SHP77 (cell line): Measurements from ENCODE around the gene CES4A.
"Not testable (repeated sequence)": the region's sequence is repeated elsewhere in the genome, so short reads cannot be mapped to it uniquely, and the experiment has no call there.

Source experiments
- DNase-seq, 2 experiments: peaks; one replicate each; lab custom pipeline; 2025; lab: John Stamatoyannopoulos, UW

Gene CES4A

DNA sequence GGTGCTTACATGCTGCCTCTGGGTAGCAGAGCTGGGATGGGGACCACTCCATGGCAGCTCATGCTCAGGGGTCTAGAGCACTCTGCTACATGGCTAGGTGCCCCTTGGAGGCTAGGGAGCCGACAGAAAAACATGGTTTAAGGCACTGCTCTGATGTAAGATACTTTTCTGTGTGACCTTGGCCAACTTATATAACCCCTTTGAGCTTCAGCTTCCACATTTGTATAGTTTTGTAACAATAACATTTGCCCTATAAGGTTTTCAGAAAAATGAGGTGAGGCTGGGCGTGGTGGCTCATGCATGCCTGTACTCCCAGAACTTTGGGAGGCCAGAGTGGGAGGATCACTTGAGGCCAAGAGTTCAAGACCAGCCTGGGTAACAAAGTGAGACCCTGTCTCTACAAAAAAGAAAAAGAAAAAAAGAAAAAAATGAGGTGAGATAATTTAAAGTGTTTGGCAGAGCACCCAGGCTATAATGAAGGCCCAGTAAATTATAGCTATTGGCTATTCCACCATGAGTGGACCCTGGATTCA lies 3.2 kb downstream of the CES4A start:
- no peak for DNase-seq

GRCh38 chr16:66993558-66993957 lies 5.2 kb downstream of the CES4A start:
- DNase-seq = not testable (repeated sequence)

DNA sequence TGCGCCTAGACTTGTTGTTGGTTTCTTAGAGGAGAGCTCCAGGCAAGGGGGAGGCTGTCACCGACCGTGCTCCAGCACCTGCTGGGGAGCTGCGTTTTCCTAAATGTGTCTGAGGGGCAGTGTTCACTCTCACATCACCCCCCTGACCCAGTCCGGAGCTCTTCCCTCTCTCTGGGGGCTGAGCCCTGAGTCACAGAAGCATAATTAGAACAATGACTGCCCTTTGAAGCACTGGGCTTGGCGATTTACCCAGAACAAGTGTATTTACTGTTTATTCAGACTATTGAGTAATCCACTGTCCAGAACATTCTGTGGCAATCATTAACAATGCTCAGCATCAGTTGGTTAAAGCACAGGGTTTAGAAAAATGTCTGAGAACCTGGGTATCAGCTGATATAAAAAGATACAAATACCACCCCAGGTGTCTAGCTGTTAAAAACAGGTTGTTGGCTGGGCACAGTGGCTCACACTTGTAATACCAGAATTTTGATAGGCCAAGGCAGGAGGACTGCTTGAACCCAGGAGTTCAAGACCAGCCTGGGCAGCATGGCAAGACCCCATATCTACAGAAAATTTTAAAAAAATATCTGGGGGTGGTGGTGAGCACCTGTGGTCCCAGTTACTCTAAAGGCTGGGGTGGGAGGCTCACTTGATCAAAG lies 8.1 kb downstream of the CES4A start:
- no peak for DNase-seq

GRCh38 chr16:66996983-66997358 lies 8.6 kb downstream of the CES4A start:
- DNase-seq = no peak

DNA sequence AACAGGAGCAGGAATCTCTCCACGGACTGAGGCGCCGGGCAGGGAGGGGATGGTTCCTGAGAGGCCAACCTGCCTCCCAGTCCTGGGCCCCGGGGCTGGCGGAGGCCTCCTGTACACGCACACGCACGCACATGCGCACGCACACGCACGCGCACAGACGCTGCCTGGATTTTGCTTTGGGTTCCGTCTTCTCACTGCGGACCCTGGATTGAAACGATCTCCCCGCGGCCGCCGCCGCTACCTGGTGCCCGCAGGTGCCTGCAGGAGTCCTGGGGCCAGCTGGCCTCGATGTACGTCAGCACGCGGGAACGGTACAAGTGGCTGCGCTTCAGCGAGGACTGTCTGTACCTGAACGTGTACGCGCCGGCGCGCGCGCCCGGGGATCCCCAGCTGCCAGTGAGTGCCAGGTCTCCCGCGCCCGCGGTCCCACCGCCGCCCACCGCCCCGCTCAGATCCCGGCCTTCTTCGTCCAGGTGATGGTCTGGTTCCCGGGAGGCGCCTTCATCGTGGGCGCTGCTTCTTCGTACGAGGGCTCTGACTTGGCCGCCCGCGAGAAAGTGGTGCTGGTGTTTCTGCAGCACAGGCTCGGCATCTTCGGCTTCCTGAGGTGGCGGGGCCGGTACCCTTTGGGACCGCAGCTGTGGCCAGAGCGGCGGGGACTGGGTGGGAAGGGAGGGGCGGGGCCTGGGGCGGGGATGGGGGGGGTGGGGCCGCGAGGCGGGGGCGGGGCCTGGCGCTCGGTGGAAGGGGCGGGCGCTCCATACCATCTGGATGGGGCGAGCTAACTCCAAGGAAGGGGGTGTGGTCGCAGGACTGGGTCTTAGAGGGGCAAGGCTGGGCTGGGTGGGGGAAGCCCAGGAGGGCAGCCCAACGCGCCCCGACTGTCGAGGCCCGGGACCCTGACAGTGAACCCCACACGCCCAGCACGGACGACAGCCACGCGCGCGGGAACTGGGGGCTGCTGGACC lies 12.3 kb downstream of the CES4A start:
- DNase-seq = peak; percentile 59 to 64

DNA sequence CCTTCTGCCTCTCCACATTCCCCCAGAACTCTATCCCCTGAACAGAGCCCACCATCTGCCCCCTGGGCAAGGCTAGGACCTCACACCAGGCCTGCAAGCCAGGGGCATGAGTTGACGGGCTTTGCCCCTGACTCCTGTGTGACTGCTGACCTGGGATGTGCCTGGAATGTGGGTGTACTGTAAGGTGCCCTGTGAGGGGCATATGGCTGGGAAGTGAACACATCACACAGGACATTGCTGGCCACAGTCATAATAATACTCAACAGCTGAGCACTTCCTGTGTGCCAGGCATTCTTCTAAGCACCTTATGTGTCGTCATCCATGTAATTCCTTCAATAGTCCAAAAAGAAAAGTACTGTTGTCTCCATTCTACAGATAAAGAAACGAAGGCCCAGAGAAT lies 13.3 kb downstream of the CES4A start:
- no peak for DNase-seq

GRCh38 chr16:67006930-67007658 lies 18.7 kb downstream of the CES4A start:
- no peak for DNase-seq

DNA sequence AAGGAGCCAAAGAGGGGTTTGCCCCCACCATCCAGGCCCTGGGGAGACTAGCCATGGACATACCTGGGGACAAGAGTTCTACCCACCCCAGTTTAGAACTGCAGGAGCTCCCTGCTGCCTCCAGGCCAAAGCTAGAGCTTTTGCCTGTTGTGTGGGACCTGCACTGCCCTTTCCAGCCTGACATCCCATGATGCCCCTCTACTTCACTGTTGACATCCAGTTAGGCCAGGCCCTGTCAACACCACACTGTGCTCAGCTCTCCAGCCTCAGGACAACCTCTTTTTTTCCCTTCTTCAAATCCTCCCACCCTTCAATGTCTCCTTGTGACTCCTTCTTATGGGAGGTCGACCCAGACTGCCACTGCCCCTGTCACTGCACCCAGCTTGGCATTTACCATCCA lies 20.8 kb downstream of the CES4A start:
- no peak for DNase-seq

DNA sequence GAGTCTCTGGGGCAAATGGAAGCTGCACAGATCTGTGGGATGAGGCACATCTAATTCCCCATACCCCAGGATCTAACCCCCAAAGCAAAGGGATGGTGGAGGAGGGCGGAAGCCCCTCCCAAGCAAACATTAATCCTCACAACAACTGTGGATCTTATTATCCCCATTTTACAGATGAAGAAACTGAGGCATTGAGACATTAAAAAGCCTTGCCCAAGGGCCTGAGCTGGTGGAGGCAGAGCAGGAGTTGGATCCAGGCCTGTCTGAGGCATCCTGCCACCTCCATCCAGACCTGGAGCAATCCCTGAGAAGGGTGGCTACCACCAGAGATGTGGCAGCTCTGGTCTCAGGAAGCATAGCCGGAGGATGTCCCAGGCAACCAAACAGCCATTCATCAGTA lies 22.9 kb downstream of the CES4A start:
- DNase-seq = no peak

- peak; percentile 32 to 38 for DNase-seq
These were observed 24.9 kb downstream of the CES4A start for GRCh38 chr16:67013233-67013822.

DNA sequence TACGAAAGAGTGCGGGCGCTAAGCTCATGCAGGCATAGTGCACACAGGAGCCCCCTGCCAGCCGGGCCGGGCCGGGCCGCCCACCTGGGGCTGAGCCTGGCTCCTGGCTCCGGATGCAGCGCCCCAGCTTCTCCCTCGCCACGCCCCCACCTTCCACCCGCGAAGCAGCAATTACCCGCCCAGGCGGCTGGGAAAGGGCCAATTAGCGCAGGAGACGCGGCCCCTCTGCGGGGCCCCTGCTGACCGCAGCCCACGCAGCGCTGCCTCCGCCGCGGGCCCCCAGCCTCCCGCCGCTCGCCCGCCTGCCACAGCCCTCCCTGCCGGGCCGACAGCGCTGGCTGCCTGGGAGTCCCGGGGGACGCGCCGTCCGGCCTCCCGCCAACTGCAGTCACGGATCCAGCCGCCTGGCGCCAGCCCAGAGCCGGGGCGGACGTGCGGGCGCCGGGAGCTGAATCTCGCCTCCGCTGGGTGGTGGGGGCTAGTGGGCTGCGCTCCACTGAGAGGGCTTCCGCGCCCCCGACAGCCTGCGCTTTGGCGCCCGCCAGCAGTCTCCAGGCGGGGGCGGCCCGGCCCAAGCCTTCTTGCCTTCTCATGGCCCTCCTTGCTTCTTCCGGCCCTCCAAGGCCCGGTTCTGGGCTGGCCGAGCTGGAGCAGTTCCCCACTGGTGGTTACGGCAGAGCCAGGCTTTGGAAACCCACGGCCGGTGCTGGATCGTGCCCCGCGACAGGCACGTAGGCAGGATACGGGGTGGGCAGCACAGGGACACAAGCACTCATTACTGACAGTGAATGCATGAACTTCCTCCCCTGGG lies 25.6 kb downstream of the CES4A start:
- peak; percentile 19 to 51 for DNase-seq

- no peak for DNase-seq
These were observed 26.4 kb downstream of the CES4A start for GRCh38 chr16:67014634-67015312.

- no peak for DNase-seq
These were observed 26.9 kb downstream of the CES4A start for GRCh38 chr16:67015313-67015731.

- no peak for DNase-seq
These were observed 27.8 kb downstream of the CES4A start for GRCh38 chr16:67016143-67016542.

- DNase-seq = no peak
These were observed 28.5 kb downstream of the CES4A start for GRCh38 chr16:67016681-67017420.

GRCh38 chr16:67017421-67017750 lies 29.0 kb downstream of the CES4A start:
- DNase-seq = no peak

- peak; percentile 88 to 91 for DNase-seq
These were observed 29.6 kb downstream of the CES4A start for GRCh38 chr16:67017810-67018488.

DNA sequence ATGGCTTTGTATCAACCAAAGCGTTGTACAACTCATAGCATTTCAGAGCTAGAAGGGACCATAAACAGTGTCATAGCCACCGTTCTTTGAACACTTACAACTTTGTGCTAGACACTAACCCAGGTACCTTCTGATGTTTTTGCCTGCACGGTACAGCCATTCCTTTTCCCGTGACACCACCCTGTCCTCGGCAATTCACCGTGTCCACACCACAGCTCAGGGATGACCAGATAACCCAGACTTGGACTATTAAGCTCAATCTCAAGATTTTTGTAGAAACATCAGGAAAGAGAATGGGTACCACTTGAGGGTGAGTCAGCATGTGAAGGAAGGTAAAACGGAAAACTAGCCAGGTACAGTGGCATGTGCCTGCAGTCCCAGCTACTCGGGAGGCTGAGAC lies 30.8 kb downstream of the CES4A start:
- DNase-seq = no peak

DNA sequence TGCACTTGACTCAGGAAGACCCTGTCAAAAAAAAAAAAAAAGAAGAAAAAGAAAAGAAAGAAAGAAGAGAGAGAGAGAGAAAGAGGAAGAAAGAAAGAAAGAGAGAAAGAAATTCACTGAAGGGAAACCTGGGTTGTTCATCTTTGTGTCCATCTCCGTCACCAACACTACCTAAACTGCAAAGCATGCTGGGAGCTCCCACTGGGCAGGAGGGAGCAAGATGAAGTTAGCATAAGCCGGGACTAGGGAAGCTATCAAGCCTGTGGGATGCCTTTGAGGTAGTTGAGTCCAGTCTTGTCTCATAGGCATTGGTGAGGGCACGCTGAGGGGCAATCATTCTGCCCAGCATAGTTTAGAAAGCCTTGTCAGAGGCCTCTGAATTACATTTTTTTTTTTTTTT lies 32.9 kb downstream of the CES4A start:
- DNase-seq = peak in 1 of 2 experiments; percentile 22
